A673 (cell line): Measurements from ENCODE around the gene ENOX1. TPM values are rescaled to one million over a fixed set of nuclear protein-coding genes. Genes with fewer than 3 reads are reported as not detected.

Experiments
- BruUV-seq: library from RNA; stranded (reverse); fragments of 400-500 nt; replicated peaks from 2 replicates; lab custom pipeline; 2021; lab: Mats Ljungman, UMichigan
- CTCF ChIA-PET: fragments of 300-600 bp; sonication (Branson Sonifier 250); formaldehyde crosslinking; loops from one replicate; lab custom pipeline; 2022; ENCODE audit warnings: antibody characterized with exemption; lab: Charles Lee
- POLR2A ChIA-PET: fragments of 300-600 bp; sonication (Branson Sonifier 250); formaldehyde crosslinking; loops from one replicate; lab custom pipeline; 2022; ENCODE audit warnings: antibody characterized with exemption; ENCODE audit not compliant: low non-redundant PET; lab: Charles Lee
- DNase-seq: peaks from one replicate; pipeline ENCODE4 v3.0.0-alpha.2; 2015; ENCODE audit warnings: low spot score
- H3K27ac ChIP-seq: fragments of 200-600 bp; sonication (generic); 2 replicates; pipeline ENCODE4 v1.5.1; 2016; ENCODE audit warnings: mixed run types, low read depth, mild to moderate bottlenecking, mixed read lengths, antibody characterized with exemption, low read length; ENCODE audit not compliant: poor library complexity, severe bottlenecking
- H3K27me3 ChIP-seq: fragments of 200-600 bp; sonication (generic); replicated peaks from 2 replicates; pipeline ENCODE4 v1.6.1; 2017; ENCODE audit warnings: mixed run types, low read depth, mild to moderate bottlenecking, mixed read lengths, antibody characterized with exemption, low read length; ENCODE audit not compliant: insufficient read depth, poor library complexity
- H3K36me3 ChIP-seq: fragments of 200-600 bp; sonication (generic); 2 replicates; pipeline ENCODE4 v1.6.1; 2016; ENCODE audit warnings: mixed run types, mild to moderate bottlenecking, mixed read lengths, antibody characterized with exemption, low read length; ENCODE audit not compliant: insufficient read depth, poor library complexity, severe bottlenecking
- H3K4me1 ChIP-seq: fragments of 200-600 bp; sonication (generic); 2 replicates; pipeline ENCODE4 v1.6.1; 2017; ENCODE audit warnings: mixed run types, mild to moderate bottlenecking, mixed read lengths, antibody characterized with exemption, low read length; ENCODE audit not compliant: insufficient read depth, poor library complexity, severe bottlenecking
- H3K4me3 ChIP-seq: fragments of 200-600 bp; sonication (generic); 2 replicates; pipeline ENCODE4 v1.5.1; 2016; ENCODE audit warnings: low read depth, mixed run types, mild to moderate bottlenecking, mixed read lengths, low read length; ENCODE audit not compliant: poor library complexity, severe bottlenecking
- H3K9me3 ChIP-seq: fragments of 200-600 bp; sonication (generic); 2 replicates; pipeline ENCODE4 v1.6.1; 2016; ENCODE audit warnings: mixed run types, low read depth, mild to moderate bottlenecking, mixed read lengths, antibody characterized with exemption, low read length; ENCODE audit not compliant: poor library complexity, severe bottlenecking
- EZH2 ChIP-seq: fragments of 200-600 bp; sonication (generic); IDR thresholded peaks from 2 replicates; pipeline ENCODE4 v1.6.1; 2017; ENCODE audit warnings: borderline replicate concordance, low read depth, mild to moderate bottlenecking, mixed read lengths, antibody characterized with exemption, low read length; ENCODE audit not compliant: poor library complexity, severe bottlenecking
- intact Hi-C: fragments of 100-400 bp; cut with micrococcal nuclease; formaldehyde crosslinking; loops from one replicate; pipeline ENCODE4 v1.10.0; 2022; ENCODE audit not compliant: unreplicated experiment
- total RNA-seq: library from RNA; stranded (reverse); gene quantifications from 2 replicates; pipeline ENCODE4 v1.2.3, GENCODE V29; 2021
- TF ChIP-seq, protein P1 (sequence below): fragments of 300-800, 200-600 bp; sonication (generic); conservative IDR thresholded peaks from 2 replicates; pipeline ENCODE4 v1.5.1; 2017; ENCODE audit warnings: low read depth, mild to moderate bottlenecking, antibody characterized with exemption, low read length, moderate library complexity, mixed read lengths

ENOX1 gene
- total RNA-seq, 1 experiment from 2014 or later, result 4.4 TPM

DNA sequence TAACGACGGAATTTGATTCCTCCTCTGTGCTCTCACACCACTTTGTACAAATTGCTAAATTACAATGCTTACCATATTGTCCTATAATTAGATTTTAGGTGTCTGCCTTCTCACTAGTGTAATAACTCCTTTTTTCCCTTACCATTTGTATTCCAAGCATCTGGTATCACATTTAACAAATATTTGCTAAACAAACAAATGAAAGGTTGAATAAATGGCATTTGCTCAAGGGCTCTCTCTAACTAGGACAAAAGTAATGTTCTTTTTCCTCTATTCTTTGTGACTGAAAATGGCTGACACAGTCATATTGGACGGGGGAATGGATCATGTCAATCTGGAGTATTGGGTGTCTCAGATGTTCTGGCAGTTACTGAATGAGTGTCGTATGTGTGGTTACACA is 99.7 kb downstream of the ENOX1 start:
- no TSS peak for BruUV-seq
- no peaks in the 10 kb centered on the region for H3K27me3 ChIP-seq
- no peak overlapping the region for H3K4me3 ChIP-seq
- ChIA-PET CTCF (no interaction called here), POLR2A (no interaction called here)
- intact Hi-C loops, result no loop called here
- no peak overlapping the region for H3K27ac ChIP-seq
- H3K9me3 ChIP-seq, result no peaks in the 10 kb centered on the region
- TF ChIP-seq, protein P1, sequence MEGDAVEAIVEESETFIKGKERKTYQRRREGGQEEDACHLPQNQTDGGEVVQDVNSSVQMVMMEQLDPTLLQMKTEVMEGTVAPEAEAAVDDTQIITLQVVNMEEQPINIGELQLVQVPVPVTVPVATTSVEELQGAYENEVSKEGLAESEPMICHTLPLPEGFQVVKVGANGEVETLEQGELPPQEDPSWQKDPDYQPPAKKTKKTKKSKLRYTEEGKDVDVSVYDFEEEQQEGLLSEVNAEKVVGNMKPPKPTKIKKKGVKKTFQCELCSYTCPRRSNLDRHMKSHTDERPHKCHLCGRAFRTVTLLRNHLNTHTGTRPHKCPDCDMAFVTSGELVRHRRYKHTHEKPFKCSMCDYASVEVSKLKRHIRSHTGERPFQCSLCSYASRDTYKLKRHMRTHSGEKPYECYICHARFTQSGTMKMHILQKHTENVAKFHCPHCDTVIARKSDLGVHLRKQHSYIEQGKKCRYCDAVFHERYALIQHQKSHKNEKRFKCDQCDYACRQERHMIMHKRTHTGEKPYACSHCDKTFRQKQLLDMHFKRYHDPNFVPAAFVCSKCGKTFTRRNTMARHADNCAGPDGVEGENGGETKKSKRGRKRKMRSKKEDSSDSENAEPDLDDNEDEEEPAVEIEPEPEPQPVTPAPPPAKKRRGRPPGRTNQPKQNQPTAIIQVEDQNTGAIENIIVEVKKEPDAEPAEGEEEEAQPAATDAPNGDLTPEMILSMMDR, result no peak
- TF ChIP-seq EZH2, result no peak
- no peaks in the 10 kb centered on the region for H3K36me3 ChIP-seq
- DNase-seq, result no peak
- no peaks in the 10 kb centered on the region for H3K4me1 ChIP-seq

DNA sequence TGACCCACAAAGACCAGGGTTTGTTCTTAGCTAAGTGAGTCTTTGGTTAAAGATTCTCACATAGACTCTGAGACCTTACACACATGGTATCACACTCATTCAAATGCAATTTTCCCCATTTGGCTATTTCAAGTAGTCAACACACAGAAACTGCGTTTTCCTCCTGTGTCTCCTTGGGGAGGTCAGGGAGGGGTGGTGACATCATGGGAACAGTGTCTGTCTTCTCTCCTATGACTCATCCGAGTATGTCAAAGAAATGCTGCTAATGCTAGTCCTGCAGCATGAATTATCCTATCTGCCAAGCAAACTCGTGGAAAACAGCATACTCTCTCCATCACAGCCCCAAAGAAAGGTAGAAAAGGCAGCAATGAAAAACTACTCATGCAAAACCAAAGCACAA is 100.2 kb downstream of the ENOX1 start:
- H3K27ac ChIP-seq, result no peak overlapping the region
- intact Hi-C loops, result no loop called here

GRCh38 chr13:43684963-43685725 is 101.6 kb downstream of the ENOX1 start:
- Histone ChIP-seq H3K9me3 (no peaks in the 10 kb centered on the region), H3K27me3 (no peaks in the 10 kb centered on the region), H3K4me3 (no peak overlapping the region), H3K36me3 (no peaks in the 10 kb centered on the region), H3K27ac (no peak overlapping the region), H3K4me1 (no peaks in the 10 kb centered on the region)
- BruUV-seq, result no TSS peak
- POLR2A ChIA-PET, result no interaction called here
- TF ChIP-seq, protein P1, result no peak
- TF ChIP-seq EZH2, result no peak
- CTCF ChIA-PET, result no interaction called here
- no peak for DNase-seq
- intact Hi-C loops, result no loop called here

More for the DNA sequence above, 100.2 kb downstream of the ENOX1 start:
- Histone ChIP-seq H3K36me3 (no peaks in the 10 kb centered on the region), H3K4me3 (no peak overlapping the region), H3K4me1 (no peaks in the 10 kb centered on the region), H3K9me3 (no peaks in the 10 kb centered on the region), H3K27me3 (no peaks in the 10 kb centered on the region)
- BruUV-seq, result no TSS peak
- ChIA-PET POLR2A (no interaction called here), CTCF (no interaction called here)
- TF ChIP-seq, protein P1, result no peak
- TF ChIP-seq EZH2, result no peak
- peak; percentile 65 for DNase-seq
